ENCODE data around the gene F7. TPM values are rescaled to one million over a fixed set of nuclear protein-coding genes. Genes with fewer than 3 reads are reported as not detected.

The F7 gene
- total and polyA plus RNA-seq, 2 donors (not counting 1 experiment from before 2014, with no cell fraction given) = not detected

- no peak for DNase-seq (ENCODE audit: low read depth in 2 of 2)
- Histone ChIP-seq H4K20me1 (ENCODE audit: control insufficient read depth, extremely low read depth, insufficient read depth, low read length) (no peaks in the 10 kb centered on the region), H3K4me2 (ENCODE audit: extremely low read depth, insufficient read depth, low read length) (no peak overlapping the region), H3K4me3 (replicated peaks in 1 of 4; ENCODE audit: control extremely low read depth in 1 of 4, insufficient read depth in 1 of 4, low read depth in 3 of 4, low read length in 4 of 4) (no peak overlapping the region), H2AFZ (ENCODE audit: low read length) (no peak overlapping the region), H3K27ac (ENCODE audit: insufficient read depth, low read length) (no peak overlapping the region), H3K9ac (ENCODE audit: insufficient read depth, low read length) (no peak overlapping the region), H3K9me3 (ENCODE audit: control insufficient read depth, insufficient read depth, low read depth, low read length) (no peaks in the 10 kb centered on the region), H3K4me1 (ENCODE audit: control insufficient read depth, extremely low read depth, insufficient read depth, low read length) (no peaks in the 10 kb centered on the region), H3K27me3 (ENCODE audit: control insufficient read depth, insufficient read depth, low read length) (no peaks in the 10 kb centered on the region), H3K79me2 (ENCODE audit: control insufficient read depth, insufficient read depth, low read length) (no peaks in the 10 kb centered on the region), H3K36me3 (ENCODE audit: control insufficient read depth, insufficient read depth, low read length) (no peaks in the 10 kb centered on the region)
- TF ChIP-seq CTCF (conservative IDR thresholded peaks at IDR 0.05 in 1 of 2, IDR thresholded peaks at IDR 0.05 in 1 of 2; ENCODE audit: low read depth in 1 of 2, low read length in 2 of 2) = no peak
Observed at GRCh38 chr13:113084943-113085540, 20.5 kb upstream of the F7 start.

GRCh38 chr13:113086031-113086750, 19.4 kb upstream of the F7 start:
- Histone ChIP-seq H3K27ac (ENCODE audit: insufficient read depth, low read length) (no peak overlapping the region), H3K4me3 (replicated peaks in 1 of 4; ENCODE audit: control extremely low read depth in 1 of 4, insufficient read depth in 1 of 4, low read depth in 3 of 4, low read length in 4 of 4) (no peak overlapping the region), H3K9me3 (ENCODE audit: control insufficient read depth, insufficient read depth, low read depth, low read length) (no peaks in the 10 kb centered on the region), H3K4me1 (ENCODE audit: control insufficient read depth, extremely low read depth, insufficient read depth, low read length) (no peaks in the 10 kb centered on the region), H3K36me3 (ENCODE audit: control insufficient read depth, insufficient read depth, low read length) (no peaks in the 10 kb centered on the region), H3K4me2 (ENCODE audit: extremely low read depth, insufficient read depth, low read length) (no peak overlapping the region), H4K20me1 (ENCODE audit: control insufficient read depth, extremely low read depth, insufficient read depth, low read length) (no peaks in the 10 kb centered on the region), H3K27me3 (ENCODE audit: control insufficient read depth, insufficient read depth, low read length) (no peaks in the 10 kb centered on the region), H3K9ac (ENCODE audit: insufficient read depth, low read length) (no peak overlapping the region), H3K79me2 (ENCODE audit: control insufficient read depth, insufficient read depth, low read length) (no peaks in the 10 kb centered on the region), H2AFZ (ENCODE audit: low read length) (no peak overlapping the region)
- TF ChIP-seq EZH2 (IDR thresholded peaks at IDR 0.05; ENCODE audit: low read length, missing control alignments) = no peak
- no peak for TF ChIP-seq CTCF (conservative IDR thresholded peaks at IDR 0.05 in 1 of 2, IDR thresholded peaks at IDR 0.05 in 1 of 2; ENCODE audit: low read depth in 1 of 2, low read length in 2 of 2)
- no peak for DNase-seq (ENCODE audit: low read depth in 2 of 2)

- Histone ChIP-seq H3K4me2 (ENCODE audit: extremely low read depth, insufficient read depth, low read length) (no peak overlapping the region), H3K9me3 (ENCODE audit: control insufficient read depth, insufficient read depth, low read depth, low read length) (no peaks in the 10 kb centered on the region), H2AFZ (ENCODE audit: low read length) (no peak overlapping the region), H3K79me2 (ENCODE audit: control insufficient read depth, insufficient read depth, low read length) (no peaks in the 10 kb centered on the region), H3K36me3 (ENCODE audit: control insufficient read depth, insufficient read depth, low read length) (no peaks in the 10 kb centered on the region), H4K20me1 (ENCODE audit: control insufficient read depth, extremely low read depth, insufficient read depth, low read length) (no peaks in the 10 kb centered on the region), H3K27me3 (ENCODE audit: control insufficient read depth, insufficient read depth, low read length) (no peaks in the 10 kb centered on the region), H3K4me3 (replicated peaks in 1 of 4; ENCODE audit: control extremely low read depth in 1 of 4, insufficient read depth in 1 of 4, low read depth in 3 of 4, low read length in 4 of 4) (no peak overlapping the region), H3K9ac (ENCODE audit: insufficient read depth, low read length) (no peak overlapping the region), H3K27ac (ENCODE audit: insufficient read depth, low read length) (no peak overlapping the region), H3K4me1 (ENCODE audit: control insufficient read depth, extremely low read depth, insufficient read depth, low read length) (no peaks in the 10 kb centered on the region)
- TF ChIP-seq CTCF (conservative IDR thresholded peaks at IDR 0.05 in 1 of 2, IDR thresholded peaks at IDR 0.05 in 1 of 2; ENCODE audit: low read depth in 1 of 2, low read length in 2 of 2) (no peak), EZH2 (IDR thresholded peaks at IDR 0.05; ENCODE audit: low read length, missing control alignments) (no peak)
- no peak for DNase-seq (ENCODE audit: low read depth in 2 of 2)
Observed at GRCh38 chr13:113086991-113087922, 18.3 kb upstream of the F7 start.

All from fibroblast of lung (primary cell).